Measurements from ENCODE around the gene TBC1D22B.
"Not testable (repeated sequence)": the region's sequence is repeated elsewhere in the genome, so short reads cannot be mapped to it uniquely, and the experiment has no call there.

Gene TBC1D22B

GRCh38 chr6:37306624-37307222 lies 49.2 kb downstream of the TBC1D22B start:
- DNase-seq, result peak; percentile 42

- DNase-seq, result not testable (repeated sequence)
Measured at GRCh38 chr6:37307484-37307883, 49.9 kb downstream of the TBC1D22B start.

- DNase-seq, result peak; percentile 87
Measured at GRCh38 chr6:37308069-37308815, 50.7 kb downstream of the TBC1D22B start.

- no peak for DNase-seq
Measured at GRCh38 chr6:37309046-37309445, 51.5 kb downstream of the TBC1D22B start.

GRCh38 chr6:37309692-37310091 lies 52.1 kb downstream of the TBC1D22B start:
- DNase-seq, result no peak

- DNase-seq, result no peak
Measured at GRCh38 chr6:37310966-37311365, 53.4 kb downstream of the TBC1D22B start.

GRCh38 chr6:37311741-37312473 lies 54.3 kb downstream of the TBC1D22B start:
- DNase-seq, result no peak

- no peak for DNase-seq
Measured at GRCh38 chr6:37313723-37314486, 56.3 kb downstream of the TBC1D22B start.

GRCh38 chr6:37314487-37315156 lies 57.0 kb downstream of the TBC1D22B start:
- DNase-seq, result peak; percentile 47

GRCh38 chr6:37315157-37315515 lies 57.6 kb downstream of the TBC1D22B start:
- DNase-seq, result no peak

GRCh38 chr6:37316071-37316470 lies 58.5 kb downstream of the TBC1D22B start:
- DNase-seq, result no peak

- no peak for DNase-seq
Measured at GRCh38 chr6:37317312-37318038, 59.9 kb downstream of the TBC1D22B start.

GRCh38 chr6:37319156-37319555 lies 61.6 kb downstream of the TBC1D22B start:
- DNase-seq, result no peak

GRCh38 chr6:37319856-37320480 lies 62.4 kb downstream of the TBC1D22B start:
- no peak for DNase-seq

- DNase-seq, result no peak
Measured at GRCh38 chr6:37320646-37321045, 63.1 kb downstream of the TBC1D22B start.

- no peak for DNase-seq
Measured at GRCh38 chr6:37321101-37321500, 63.5 kb downstream of the TBC1D22B start.

GRCh38 chr6:37321516-37322415 lies 64.2 kb downstream of the TBC1D22B start:
- DNase-seq, result no peak

- no peak for DNase-seq
Measured at GRCh38 chr6:37323580-37323979, 66.0 kb downstream of the TBC1D22B start.

GRCh38 chr6:37324131-37325033 lies 66.8 kb downstream of the TBC1D22B start:
- DNase-seq, result no peak
